ENCODE measurements around the gene GSN. TPM values are rescaled to one million over a fixed set of nuclear protein-coding genes. Genes with fewer than 3 reads are reported as not detected.

Gene GSN
- total RNA-seq (12.1 TPM), polyA plus RNA-seq (1 to 10 TPM; 2.7 to 6.3 (median 4.9) TPM)

GRCh38 chr9:121267689-121268597 lies at the start of gene GSN:
Gene GSN, plus strand, starts transcription at chr9:121268162. Its CDS starts 33,810 bp downstream, at chr9:121301972.
- H3K9me3 ChIP-seq (ENCODE audit: control insufficient read depth in 2 of 2, low read length in 2 of 2), result no peaks in the 10 kb centered on the region
- ATAC-seq (ENCODE audit: low read depth in 2 of 2), result peak; percentile 68 to 76
- Mint-ChIP-seq H3K27ac (peak within 1 kb of the TSS in 1 of 3 donors; percentile 10), H3K9me3 (peaks cover 0 to 2% (median 0%) of the 10 kb centered on the region in 7 donors), H3K4me3 (peak within 1 kb of the TSS; percentile 74 to 85 (median 82)), H3K4me1 (peaks cover 4 to 16% (median 5%) of the 10 kb centered on the region in 4 donors), H3K27me3 (peaks cover 14% of the 10 kb centered on the region), H3K36me3 (peaks cover 6% of the 10 kb centered on the region)
- H3K36me3 ChIP-seq (ENCODE audit: control insufficient read depth, insufficient read depth, low read length), result no peaks in the 10 kb centered on the region
- H3K27me3 ChIP-seq (ENCODE audit: control insufficient read depth, insufficient read depth, low read length), result peaks cover 2% of the 10 kb centered on the region
- H3K27ac ChIP-seq (ENCODE audit: insufficient read depth, low read length, poor library complexity, severe bottlenecking), result no peak within 1 kb of the TSS
- H3K4me1 ChIP-seq (ENCODE audit: control insufficient read depth, insufficient read depth, low read length, poor library complexity, severe bottlenecking), result peaks cover 12% of the 10 kb centered on the region
- H3K4me3 ChIP-seq (ENCODE audit: low read depth, low read length), result peak within 1 kb of the TSS; percentile 51
- DNase-seq, result peak; percentile 10 to 56 (median 19)

GRCh38 chr9:121218357-121219027 lies 49.5 kb upstream of the GSN start:
- peaks cover 5 to 11% (median 7%) of the 10 kb centered on the region in 4 donors for H3K4me1 Mint-ChIP-seq
- no peaks in the 10 kb centered on the region for H3K9me3 Mint-ChIP-seq
- H3K27me3 Mint-ChIP-seq, result no peaks in the 10 kb centered on the region
- H3K27me3 ChIP-seq (ENCODE audit: control insufficient read depth, insufficient read depth, low read length), result no peaks in the 10 kb centered on the region
- no peaks in the 10 kb centered on the region for H3K4me1 ChIP-seq (ENCODE audit: control insufficient read depth, insufficient read depth, low read length, poor library complexity, severe bottlenecking)
- H3K27ac ChIP-seq (ENCODE audit: insufficient read depth, low read length, poor library complexity, severe bottlenecking), result no peak overlapping the region
- DNase-seq (no peak), ATAC-seq (ENCODE audit: low read depth in 2 of 2) (no peak)
- peaks cover 10% of the 10 kb centered on the region for H3K36me3 Mint-ChIP-seq
- H3K4me3 Mint-ChIP-seq, result no peak overlapping the region
- H3K36me3 ChIP-seq (ENCODE audit: control insufficient read depth, insufficient read depth, low read length), result no peaks in the 10 kb centered on the region
- H3K9me3 ChIP-seq (ENCODE audit: control insufficient read depth in 2 of 2, low read length in 2 of 2), result no peaks in the 10 kb centered on the region
- no peak overlapping the region for H3K27ac Mint-ChIP-seq
- no peak overlapping the region for H3K4me3 ChIP-seq (ENCODE audit: low read depth, low read length)

GRCh38 chr9:121219530-121219929 lies 48.4 kb upstream of the GSN start:
- peak in 1 of 3 donors; percentile 19 for DNase-seq
- Mint-ChIP-seq H3K4me1 (peaks cover 0 to 6% (median 5%) of the 10 kb centered on the region in 4 donors), H3K27me3 (no peaks in the 10 kb centered on the region), H3K27ac (no peak overlapping the region), H3K36me3 (peaks cover 10% of the 10 kb centered on the region), H3K9me3 (no peaks in the 10 kb centered on the region), H3K4me3 (no peak overlapping the region)
- H3K27ac ChIP-seq (ENCODE audit: insufficient read depth, low read length, poor library complexity, severe bottlenecking), result no peak overlapping the region
- H3K27me3 ChIP-seq (ENCODE audit: control insufficient read depth, insufficient read depth, low read length), result no peaks in the 10 kb centered on the region
- H3K4me1 ChIP-seq (ENCODE audit: control insufficient read depth, insufficient read depth, low read length, poor library complexity, severe bottlenecking), result no peaks in the 10 kb centered on the region
- H3K36me3 ChIP-seq (ENCODE audit: control insufficient read depth, insufficient read depth, low read length), result no peaks in the 10 kb centered on the region
- no peak for ATAC-seq (ENCODE audit: low read depth in 2 of 2)
- no peaks in the 10 kb centered on the region for H3K9me3 ChIP-seq (ENCODE audit: control insufficient read depth in 2 of 2, low read length in 2 of 2)
- no peak overlapping the region for H3K4me3 ChIP-seq (ENCODE audit: low read depth, low read length)

GRCh38 chr9:121220996-121221663 lies 46.8 kb upstream of the GSN start:
- no peak overlapping the region for H3K4me3 ChIP-seq (ENCODE audit: low read depth, low read length)
- H3K4me1 ChIP-seq (ENCODE audit: control insufficient read depth, insufficient read depth, low read length, poor library complexity, severe bottlenecking), result no peaks in the 10 kb centered on the region
- H3K4me1 Mint-ChIP-seq, result peaks cover 0 to 6% (median 5%) of the 10 kb centered on the region in 4 donors
- no peaks in the 10 kb centered on the region for H3K36me3 ChIP-seq (ENCODE audit: control insufficient read depth, insufficient read depth, low read length)
- H3K4me3 Mint-ChIP-seq, result no peak overlapping the region
- ATAC-seq (ENCODE audit: low read depth in 2 of 2), result no peak
- no peak overlapping the region for H3K27ac Mint-ChIP-seq
- peaks cover 9% of the 10 kb centered on the region for H3K36me3 Mint-ChIP-seq
- no peak for DNase-seq
- H3K27ac ChIP-seq (ENCODE audit: insufficient read depth, low read length, poor library complexity, severe bottlenecking), result no peak overlapping the region
- no peaks in the 10 kb centered on the region for H3K9me3 Mint-ChIP-seq
- H3K27me3 ChIP-seq (ENCODE audit: control insufficient read depth, insufficient read depth, low read length), result no peaks in the 10 kb centered on the region
- no peaks in the 10 kb centered on the region for H3K27me3 Mint-ChIP-seq
- H3K9me3 ChIP-seq (ENCODE audit: control insufficient read depth in 2 of 2, low read length in 2 of 2), result no peaks in the 10 kb centered on the region

GRCh38 chr9:121221664-121222055 lies 46.3 kb upstream of the GSN start:
- Histone ChIP-seq H3K27me3 (ENCODE audit: control insufficient read depth, insufficient read depth, low read length) (no peaks in the 10 kb centered on the region), H3K9me3 (ENCODE audit: control insufficient read depth in 2 of 2, low read length in 2 of 2) (no peaks in the 10 kb centered on the region), H3K4me3 (ENCODE audit: low read depth, low read length) (no peak overlapping the region), H3K36me3 (ENCODE audit: control insufficient read depth, insufficient read depth, low read length) (no peaks in the 10 kb centered on the region), H3K4me1 (ENCODE audit: control insufficient read depth, insufficient read depth, low read length, poor library complexity, severe bottlenecking) (no peaks in the 10 kb centered on the region), H3K27ac (ENCODE audit: insufficient read depth, low read length, poor library complexity, severe bottlenecking) (no peak overlapping the region)
- Mint-ChIP-seq H3K27me3 (no peaks in the 10 kb centered on the region), H3K36me3 (peaks cover 4% of the 10 kb centered on the region), H3K9me3 (no peaks in the 10 kb centered on the region), H3K4me1 (peaks cover 0 to 6% (median 4%) of the 10 kb centered on the region in 4 donors), H3K27ac (no peak overlapping the region), H3K4me3 (no peak overlapping the region)
- DNase-seq (no peak), ATAC-seq (ENCODE audit: low read depth in 2 of 2) (no peak)

GRCh38 chr9:121222524-121223171 lies 45.3 kb upstream of the GSN start:
- Histone ChIP-seq H3K27me3 (ENCODE audit: control insufficient read depth, insufficient read depth, low read length) (no peaks in the 10 kb centered on the region), H3K36me3 (ENCODE audit: control insufficient read depth, insufficient read depth, low read length) (no peaks in the 10 kb centered on the region), H3K27ac (ENCODE audit: insufficient read depth, low read length, poor library complexity, severe bottlenecking) (no peak overlapping the region), H3K4me1 (ENCODE audit: control insufficient read depth, insufficient read depth, low read length, poor library complexity, severe bottlenecking) (no peaks in the 10 kb centered on the region), H3K9me3 (ENCODE audit: control insufficient read depth in 2 of 2, low read length in 2 of 2) (no peaks in the 10 kb centered on the region), H3K4me3 (ENCODE audit: low read depth, low read length) (no peak overlapping the region)
- no peaks in the 10 kb centered on the region for H3K27me3 Mint-ChIP-seq
- H3K36me3 Mint-ChIP-seq, result peaks cover 4% of the 10 kb centered on the region
- ATAC-seq (ENCODE audit: low read depth in 2 of 2) (no peak), DNase-seq (peak in 1 of 3 donors; percentile 28)
- no peak overlapping the region for H3K4me3 Mint-ChIP-seq
- peaks cover 0 to 6% (median 4%) of the 10 kb centered on the region in 4 donors for H3K4me1 Mint-ChIP-seq
- no peak overlapping the region for H3K27ac Mint-ChIP-seq
- no peaks in the 10 kb centered on the region for H3K9me3 Mint-ChIP-seq

- no peak for ATAC-seq (ENCODE audit: low read depth in 2 of 2)
- H3K27ac Mint-ChIP-seq, result no peak overlapping the region
- H3K4me1 ChIP-seq (ENCODE audit: control insufficient read depth, insufficient read depth, low read length, poor library complexity, severe bottlenecking), result no peaks in the 10 kb centered on the region
- H3K27ac ChIP-seq (ENCODE audit: insufficient read depth, low read length, poor library complexity, severe bottlenecking), result no peak overlapping the region
- no peaks in the 10 kb centered on the region for H3K9me3 ChIP-seq (ENCODE audit: control insufficient read depth in 2 of 2, low read length in 2 of 2)
- no peaks in the 10 kb centered on the region for H3K9me3 Mint-ChIP-seq
- no peak for DNase-seq
- H3K27me3 Mint-ChIP-seq, result no peaks in the 10 kb centered on the region
- no peaks in the 10 kb centered on the region for H3K27me3 ChIP-seq (ENCODE audit: control insufficient read depth, insufficient read depth, low read length)
- peaks cover 6% of the 10 kb centered on the region for H3K36me3 Mint-ChIP-seq
- H3K36me3 ChIP-seq (ENCODE audit: control insufficient read depth, insufficient read depth, low read length), result no peaks in the 10 kb centered on the region
- H3K4me1 Mint-ChIP-seq, result peaks cover 0 to 3% (median 0%) of the 10 kb centered on the region in 4 donors
- H3K4me3 Mint-ChIP-seq, result no peak overlapping the region
- H3K4me3 ChIP-seq (ENCODE audit: low read depth, low read length), result no peak overlapping the region
These were observed 42.7 kb upstream of the GSN start for GRCh38 chr9:121225240-121225639.
